HG03196 (cell line): ENCODE measurements around the gene NDUFB4.
"Not testable (repeated sequence)": the region's sequence is repeated elsewhere in the genome, so short reads cannot be mapped to it uniquely, and the experiment has no call there.

Experiments
- ATAC-seq: cut with Tn5 transposase; IDR thresholded peaks from one replicate; pipeline ENCODE4 v1.9.1; 2021; ENCODE audit not compliant: unreplicated experiment

Gene NDUFB4

DNA sequence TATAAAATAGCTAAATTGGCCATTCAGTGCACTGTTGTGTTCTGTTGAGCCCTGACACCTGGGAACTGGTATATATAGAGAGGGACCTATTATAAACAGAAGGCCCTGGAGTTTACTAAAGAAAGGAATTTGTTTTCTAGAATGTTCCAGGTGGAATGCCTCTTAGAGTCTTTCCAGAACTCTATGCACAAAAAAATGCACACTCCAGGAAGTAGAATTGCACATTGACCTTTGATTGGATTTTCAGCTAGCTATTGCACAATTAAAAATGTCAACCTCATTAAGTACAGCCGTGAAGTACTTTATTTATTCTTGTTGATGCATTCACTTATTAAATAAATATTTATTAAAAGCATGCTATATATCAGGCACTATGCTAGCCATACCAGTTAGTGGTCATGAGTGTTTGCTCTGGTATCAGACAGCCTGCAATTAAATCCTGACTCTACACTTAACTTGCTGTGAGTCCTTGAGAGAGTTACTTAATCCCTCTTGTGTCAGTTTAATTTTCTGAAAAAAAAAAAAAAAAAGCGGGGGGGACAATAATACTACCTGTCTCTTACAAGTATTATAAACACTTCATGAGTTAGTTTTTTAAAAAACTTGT is 40.8 kb downstream of the NDUFB4 start:
- ATAC-seq = no peak

DNA sequence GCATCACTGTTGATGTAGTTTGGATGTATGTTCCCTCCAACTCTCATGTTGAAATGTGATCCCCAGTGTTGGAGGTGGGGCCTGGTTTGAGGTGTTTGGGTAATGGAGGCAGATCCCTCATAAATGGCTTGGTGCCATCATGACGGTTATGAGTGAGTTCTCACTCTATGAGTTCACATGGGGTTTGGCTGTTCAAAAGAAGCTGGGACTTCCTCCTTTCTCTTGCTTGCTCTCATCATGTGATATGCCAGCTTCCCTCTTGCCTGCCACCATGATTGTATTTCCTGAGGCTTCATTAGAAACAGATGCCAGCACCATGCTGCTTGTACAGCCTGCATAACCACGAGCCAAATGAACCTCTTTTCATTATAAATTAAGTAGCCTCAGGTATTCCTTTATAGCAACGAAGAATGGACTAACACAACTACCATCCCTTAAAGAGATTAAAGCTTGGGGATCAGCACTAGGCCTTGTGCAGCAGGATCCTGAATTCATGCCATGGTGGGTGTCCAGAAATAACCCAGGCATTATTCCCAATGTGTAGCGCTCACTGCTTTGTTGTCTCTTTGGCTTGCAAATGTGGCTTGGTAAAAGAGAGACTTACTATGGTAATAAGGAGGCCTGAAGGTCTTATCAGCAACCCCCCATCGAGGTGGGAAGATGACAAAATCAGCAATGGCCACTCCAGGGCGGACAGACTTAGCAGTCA is 41.9 kb downstream of the NDUFB4 start:
- no peak for ATAC-seq

DNA sequence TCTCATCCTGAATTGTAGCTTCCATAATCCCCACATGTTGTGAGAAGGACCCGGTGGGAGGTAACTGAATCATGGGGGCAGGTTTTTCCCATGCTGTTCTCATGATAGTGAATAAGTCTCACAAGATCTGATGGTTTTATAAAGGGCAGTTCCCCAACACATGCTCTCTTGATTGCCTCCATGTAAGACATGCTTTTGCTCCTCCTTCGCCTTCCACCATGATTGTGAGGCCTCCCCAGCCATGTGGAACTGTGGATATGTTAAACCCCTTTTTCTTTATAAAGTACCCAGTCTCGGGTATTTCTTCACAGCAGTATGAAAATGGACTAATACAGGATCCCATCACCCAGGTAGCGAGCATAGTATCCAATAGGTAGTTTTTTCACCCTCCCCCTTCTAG is 42.7 kb downstream of the NDUFB4 start:
- not testable (repeated sequence) for ATAC-seq

DNA sequence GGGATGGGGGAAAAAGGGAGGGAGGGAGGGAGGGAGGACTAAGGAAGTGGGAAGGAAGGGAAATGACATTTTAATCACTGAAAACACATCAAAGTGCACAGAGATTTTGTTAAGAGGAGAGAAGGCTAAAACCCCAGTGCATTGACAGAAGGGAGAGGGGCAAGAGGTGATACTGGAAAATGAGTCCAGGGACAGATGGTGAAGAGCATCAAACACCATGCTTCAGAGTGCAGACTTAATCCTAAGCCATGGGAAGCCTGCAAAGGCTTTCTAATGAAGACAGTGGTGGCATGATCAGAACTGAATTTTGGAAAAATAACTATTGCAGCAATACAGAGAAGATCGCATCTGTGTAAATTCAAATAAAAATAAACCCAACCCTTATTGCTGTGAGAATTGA is 44.1 kb downstream of the NDUFB4 start:
- ATAC-seq = no peak

DNA sequence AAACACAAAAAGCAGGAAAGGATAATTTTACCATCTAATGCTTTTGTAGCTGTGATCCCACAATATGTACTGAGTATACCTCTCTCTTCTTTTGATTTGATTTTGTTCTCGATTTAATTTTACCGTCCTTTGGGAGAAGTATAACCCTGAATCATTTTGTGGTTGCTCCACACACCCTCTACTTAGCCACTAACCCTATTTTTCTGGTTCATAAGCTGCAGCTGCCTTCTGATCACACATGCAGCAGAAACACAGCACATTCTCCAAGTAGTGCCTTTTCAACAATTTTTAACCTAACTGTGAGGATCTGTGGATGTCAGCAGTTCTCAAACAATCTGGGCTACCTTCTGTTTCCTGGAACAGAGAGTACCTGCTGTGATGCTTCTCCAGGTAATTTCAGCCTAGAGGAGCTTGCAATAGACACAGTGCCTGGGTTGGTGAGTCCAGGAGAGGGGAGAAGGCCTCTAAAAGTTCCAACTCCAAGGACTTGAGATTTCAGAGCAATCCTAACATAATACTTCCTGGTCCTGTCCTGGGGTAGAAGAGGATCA is 45.6 kb downstream of the NDUFB4 start:
- ATAC-seq = no peak

DNA sequence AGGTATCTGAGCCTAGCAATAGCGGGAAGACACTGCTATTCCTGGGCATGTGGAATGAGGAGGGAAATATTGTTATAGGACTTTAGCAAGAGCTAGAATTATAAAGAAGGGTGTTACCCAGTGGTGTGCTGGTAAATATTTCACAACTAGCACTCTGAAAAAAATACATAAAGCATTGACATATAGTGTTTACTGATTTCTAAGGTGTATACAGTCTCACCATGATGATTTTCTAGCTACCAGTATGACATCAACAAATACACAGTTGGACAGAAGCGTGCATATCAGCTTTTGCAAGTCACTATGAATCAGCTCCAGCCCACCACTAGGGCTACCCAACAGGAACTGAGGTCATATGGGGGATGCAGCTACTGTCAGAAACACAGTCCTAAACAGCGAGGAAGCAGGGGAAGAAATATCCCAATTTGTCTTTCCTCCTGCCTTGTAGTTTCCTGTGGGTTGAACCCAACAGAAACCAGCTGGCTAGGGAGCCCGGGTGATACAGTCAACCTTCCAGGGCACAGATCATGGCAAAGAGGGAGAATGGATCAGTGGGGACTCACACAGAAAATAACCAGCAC is 46.3 kb downstream of the NDUFB4 start:
- ATAC-seq = no peak

DNA sequence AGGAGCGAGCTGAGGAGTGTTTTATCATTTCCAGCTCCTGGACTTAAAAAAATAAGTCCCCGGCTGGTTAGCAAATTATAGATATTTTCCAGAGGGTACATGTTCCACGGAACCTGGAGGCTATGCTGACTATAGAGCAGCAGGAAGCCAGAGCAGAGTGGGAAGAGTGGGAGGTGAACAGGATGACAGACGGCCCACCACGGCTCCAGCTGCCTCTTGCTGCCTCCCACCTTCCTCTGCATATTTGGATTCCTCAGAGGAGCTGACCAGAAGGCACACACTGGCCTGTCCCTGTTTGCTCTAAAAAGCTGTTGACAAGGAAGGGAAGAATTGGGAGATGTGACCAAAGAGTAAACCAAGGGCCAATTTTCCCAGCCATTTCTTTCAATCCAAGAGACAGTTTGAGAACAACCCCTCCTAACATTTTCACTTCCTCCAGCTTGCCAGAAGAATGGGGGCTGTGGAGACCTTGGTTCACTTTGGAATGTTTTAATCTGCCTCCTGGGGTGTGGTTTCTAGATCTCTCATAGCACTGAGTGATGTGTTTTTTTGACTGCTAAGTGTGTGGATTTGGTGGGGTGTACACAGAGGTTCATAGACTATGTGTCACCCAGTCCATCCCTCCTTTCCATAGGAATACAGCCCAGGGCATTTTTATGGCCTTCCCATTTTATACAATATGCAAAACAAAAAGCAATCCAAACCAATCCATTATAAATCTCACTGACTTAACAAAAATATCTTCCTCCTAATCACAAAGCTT is 49.1 kb downstream of the NDUFB4 start:
- no peak for ATAC-seq

DNA sequence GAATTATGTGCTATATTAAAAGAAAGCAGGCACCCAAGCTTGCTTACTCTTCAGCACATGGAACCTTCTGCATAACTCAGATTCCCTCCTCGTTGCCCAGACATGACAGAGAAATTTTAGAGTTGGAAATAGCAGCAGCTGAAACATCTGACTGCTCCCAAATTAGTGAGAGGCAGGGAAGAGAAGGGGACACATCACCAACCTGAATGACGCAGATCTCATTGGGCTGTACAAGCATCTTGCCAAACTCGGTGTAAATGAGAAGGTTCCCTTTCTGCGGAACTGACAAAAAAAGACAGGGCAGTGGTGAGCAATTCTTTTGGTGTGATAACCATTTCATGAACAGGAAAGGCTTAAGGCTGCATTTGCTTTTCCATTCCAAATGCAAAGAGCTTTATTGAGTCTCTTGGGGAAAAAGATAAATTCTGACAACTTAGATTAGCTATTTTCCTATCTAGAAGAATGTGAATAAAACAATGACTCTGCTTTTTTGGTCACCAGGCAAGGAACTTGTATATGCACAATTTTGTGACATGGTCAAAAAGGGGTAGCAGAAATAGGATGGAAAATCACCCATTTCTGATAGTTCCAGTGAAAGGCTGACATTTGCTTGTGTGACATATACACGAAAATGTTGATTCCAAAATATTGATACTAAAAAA is 50.8 kb downstream of the NDUFB4 start:
- no peak for ATAC-seq

DNA sequence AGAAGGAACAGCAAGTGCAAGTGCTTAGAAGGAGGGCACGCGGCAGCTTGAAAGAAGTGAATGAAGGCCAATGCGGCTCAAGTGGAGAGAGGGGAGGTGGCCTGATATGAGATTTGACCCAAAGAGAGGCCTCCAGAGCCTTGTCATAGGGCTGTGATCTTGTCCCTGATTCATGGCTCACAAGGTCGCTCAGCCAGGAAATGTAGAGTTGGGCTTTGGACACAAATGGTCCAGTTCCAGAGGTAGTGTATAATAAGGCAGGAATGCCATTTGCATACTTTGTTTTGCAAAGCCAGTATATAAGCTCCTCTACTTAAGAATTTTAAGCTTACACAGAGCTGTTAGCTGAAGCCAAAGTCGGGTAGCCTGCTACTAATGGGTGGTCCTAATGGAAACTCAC is 52.2 kb downstream of the NDUFB4 start:
- no peak for ATAC-seq

DNA sequence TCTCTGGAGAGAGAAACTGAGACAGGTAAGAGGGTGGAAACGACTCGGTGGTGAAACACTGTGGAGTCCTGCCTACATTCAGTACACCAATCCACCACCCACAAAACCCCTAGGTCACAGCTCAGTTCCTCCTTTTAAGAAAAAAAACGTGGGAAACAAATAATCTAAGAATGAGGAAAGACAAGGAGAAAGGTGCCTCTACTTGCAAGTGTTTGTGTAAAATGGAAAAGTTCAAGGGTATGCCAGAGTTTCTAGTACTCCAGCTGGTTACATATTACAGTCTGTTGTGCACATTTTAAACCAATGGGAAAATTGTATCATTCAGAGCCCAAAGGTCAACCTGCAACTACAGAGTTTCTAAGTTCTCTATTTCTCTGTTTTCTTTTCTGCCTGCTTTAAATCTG is 53.7 kb downstream of the NDUFB4 start:
- no peak for ATAC-seq

DNA sequence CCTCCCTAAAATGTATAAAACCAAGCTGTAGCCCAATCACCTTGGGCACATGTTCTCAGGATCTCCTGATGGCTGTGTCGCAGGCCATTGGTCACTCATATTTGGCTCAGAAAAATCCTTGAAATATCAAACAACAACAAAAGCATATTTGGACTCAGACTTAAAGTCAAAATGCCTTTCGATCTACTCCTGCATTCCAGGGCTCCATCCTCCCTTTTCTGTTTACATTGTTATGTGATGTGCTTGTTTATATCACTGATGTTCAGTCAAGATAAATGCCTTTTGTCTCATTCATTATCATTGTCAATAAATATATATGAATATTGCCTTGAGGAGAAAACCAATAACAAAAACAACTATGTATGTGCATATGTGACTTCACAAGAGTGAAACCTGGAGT is 54.2 kb downstream of the NDUFB4 start:
- no peak for ATAC-seq
